Measurements from ENCODE around the gene DBN1. TPM values are rescaled to one million over a fixed set of nuclear protein-coding genes. Genes with fewer than 3 reads are reported as not detected.

The DBN1 gene
- total RNA-seq, 1 experiment from 2014 or later = 29.7 TPM

DNA sequence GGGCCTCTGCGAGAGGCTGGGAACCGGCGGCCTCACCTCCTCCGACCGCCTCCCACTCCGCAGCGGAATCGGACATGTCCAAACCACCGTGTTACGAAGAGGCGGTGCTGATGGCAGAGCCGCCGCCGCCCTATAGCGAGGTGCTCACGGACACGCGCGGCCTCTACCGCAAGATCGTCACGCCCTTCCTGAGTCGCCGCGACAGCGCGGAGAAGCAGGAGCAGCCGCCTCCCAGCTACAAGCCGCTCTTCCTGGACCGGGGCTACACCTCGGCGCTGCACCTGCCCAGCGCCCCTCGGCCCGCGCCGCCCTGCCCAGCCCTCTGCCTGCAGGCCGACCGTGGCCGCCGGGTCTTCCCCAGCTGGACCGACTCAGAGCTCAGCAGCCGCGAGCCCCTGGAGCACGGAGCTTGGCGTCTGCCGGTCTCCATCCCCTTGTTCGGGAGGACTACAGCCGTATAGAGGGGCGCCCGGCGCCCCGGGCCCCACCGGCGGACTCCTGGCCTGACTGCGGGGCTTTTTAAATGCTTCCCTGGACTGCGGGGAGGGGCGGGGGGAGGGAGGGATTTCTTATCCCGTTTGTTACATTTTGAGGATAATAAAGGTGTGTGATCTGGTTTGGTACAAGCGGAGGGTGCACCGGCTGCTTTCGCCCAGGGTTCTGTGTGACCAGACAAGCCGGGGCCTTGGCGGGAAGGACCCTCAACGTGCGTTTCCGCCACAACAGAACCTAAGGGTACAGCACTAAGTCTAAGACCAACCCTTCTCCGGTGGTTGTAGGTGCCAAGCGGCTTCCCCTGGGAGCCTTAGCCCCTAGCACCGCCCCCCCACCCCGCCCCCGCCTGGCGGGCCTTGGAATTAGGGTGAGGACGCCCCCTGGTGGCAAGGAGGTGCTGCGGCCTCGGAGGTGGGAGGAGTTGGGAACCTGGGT lies 17.5 kb downstream of the DBN1 start:
- DNase-seq (ENCODE audit: low read depth) = peak; percentile 45

DNA sequence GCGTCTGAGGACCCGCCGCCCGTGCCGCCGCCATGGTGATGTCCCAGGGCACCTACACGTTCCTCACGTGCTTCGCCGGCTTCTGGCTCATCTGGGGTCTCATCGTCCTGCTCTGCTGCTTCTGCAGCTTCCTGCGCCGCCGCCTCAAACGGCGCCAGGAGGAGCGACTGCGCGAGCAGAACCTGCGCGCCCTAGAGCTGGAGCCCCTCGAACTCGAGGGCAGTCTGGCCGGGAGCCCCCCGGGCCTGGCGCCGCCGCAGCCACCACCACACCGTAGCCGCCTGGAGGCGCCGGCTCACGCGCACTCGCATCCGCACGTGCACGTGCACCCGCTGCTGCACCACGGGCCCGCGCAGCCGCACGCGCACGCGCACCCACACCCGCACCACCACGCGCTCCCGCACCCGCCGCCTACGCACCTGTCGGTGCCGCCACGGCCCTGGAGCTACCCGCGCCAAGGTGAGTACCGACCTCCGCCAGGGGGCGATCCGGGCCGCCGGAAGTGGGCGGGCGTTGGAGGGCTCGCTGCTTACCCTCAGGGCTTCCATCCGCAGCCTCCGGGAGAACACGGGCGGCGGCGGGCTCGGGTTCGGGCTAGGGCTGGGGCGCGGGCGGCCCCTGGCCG lies 18.3 kb downstream of the DBN1 start:
- peak; percentile 37 for DNase-seq (ENCODE audit: low read depth)

DNA sequence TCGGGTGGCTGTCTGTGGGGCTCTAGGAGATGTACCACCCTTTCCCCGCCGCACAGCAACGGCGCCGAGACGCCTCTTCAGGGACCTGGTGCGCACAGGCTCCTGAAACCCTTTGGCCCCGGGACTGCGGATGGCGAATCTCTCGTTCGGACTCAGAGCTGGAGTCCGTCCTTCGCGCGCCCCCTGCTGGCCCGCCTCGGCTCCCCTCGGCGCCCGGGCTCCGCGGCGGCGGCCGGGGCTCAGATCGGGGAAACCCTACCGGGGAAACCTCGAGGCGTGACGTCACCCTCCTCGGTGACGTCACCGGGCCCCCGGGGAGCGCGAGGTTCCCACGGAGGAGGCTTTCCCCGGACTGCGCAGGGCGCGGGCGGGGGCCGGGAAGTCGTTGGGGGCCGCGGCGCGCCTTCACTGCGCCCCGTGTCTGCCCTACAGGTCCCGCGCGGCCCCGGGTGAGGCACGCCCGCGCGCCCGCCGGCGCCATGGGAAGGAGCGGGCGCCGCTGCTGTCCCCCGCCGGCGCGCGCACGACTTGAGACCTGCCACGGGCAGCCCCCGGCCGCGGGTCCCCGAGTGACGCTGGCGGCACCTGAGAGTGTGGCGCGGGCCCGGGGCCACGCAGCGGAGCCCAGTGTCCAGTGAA lies 18.9 kb downstream of the DBN1 start:
- peak; percentile 79 for DNase-seq (ENCODE audit: low read depth)

DNA sequence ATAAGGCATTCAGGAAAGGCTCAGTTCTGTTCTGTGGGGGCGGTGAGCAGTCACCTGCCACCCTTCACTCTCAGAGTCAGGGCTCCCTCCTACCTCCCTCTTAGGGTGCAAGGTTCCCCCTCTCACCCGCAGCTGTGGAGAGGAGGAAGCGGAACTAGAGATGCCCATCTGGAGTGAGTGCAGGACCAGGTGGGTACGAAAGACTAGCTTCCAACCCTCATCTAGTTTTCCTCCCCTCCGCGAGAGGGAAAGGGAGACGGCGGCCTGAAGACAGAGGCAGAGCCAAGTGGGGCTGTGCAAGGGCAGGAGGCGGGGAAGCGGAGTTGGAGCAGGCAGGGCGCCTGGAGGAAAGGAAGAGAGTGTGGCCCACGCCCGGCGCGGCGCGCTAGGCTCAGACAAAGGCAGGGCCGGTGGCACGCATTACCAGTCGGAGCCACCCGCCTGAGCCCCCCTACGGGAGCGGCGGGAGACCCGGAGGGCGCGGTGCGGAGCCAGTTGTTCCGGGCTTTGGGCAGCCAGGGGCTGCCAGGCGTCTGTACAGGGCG lies 19.5 kb downstream of the DBN1 start:
- no peak for DNase-seq (ENCODE audit: low read depth)

DNA sequence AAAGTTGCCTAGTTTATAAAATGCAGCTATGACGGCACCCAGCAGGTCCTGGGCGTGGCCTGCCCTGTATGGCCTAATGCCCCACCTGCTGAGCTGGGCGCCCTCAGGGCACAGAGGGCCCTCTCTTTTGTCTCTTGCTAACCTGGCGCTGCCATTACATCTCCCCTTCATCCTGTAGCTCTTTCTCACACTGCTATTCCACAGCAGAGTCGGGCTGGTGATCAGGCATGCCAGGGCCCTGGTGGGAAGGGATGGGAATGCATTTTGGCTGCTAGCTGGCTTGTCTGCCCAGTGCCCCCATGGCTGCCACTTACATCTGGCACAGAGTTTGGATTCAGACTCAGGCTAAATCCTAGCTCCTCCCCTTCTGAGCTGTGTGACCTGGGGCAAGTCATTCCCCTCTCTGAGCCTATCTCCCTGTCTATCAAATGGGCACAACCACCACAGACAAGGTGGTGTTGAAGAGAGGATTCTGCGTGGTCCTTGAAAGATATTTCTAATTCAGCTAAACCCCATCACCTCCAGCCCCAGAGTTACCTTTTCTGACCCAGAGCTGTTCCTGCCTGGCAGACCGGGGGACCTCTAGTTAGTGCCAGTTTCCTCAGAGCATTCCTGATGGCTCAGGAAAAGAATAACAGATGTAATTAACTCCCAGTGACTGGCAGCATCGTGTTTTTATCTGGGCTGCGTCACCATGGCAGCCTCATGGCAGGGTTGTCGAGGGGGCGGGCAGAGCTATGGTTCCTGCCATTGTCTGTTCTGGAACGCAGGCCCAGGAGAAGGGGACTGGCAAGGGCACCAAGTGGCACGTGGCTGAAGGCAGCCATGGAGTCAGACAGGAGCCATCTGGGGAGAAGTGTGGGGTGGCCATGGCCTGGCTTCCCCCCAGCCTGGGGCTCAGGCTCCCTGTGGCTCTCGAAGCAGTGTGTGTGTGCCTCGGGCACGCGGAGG lies 20.5 kb downstream of the DBN1 start:
- no peak for DNase-seq (ENCODE audit: low read depth)

DNA sequence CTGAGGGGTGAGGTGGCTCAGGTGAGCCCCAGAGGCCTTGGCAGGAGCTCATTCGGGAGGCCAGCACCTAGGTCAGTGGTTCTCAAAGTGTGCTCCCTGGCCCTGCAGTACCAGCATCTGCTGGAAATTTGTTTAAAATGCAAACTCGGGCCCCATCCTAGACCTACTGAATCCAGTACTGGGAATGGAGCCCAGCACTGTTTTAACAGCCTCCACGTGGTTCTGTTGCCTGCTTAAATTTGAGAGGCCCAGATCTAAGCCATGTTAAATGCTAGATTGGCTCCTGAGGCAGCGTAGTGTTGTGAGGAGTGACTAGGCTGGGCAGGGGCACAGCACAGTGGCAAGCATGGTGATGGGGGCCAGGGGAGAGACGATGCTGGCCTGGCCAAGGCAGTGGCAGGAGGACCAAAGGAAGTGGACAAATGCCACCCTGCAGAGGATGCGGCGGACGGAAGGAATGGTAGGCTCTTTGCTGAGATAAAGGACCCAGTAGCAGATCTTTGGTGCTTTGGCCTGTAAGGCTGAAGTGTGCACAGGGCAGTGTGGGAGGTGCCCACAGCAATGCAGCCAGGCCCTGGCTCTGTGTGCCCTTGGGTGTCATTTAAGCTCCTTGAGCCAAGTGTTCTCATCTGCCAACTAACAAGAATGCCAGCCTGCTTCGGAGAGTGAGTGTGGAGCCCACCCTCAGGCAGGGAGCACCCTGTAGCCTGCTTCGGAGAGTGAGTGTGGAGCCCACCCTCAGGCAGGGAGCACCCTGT lies 22.6 kb downstream of the DBN1 start:
- no peak for DNase-seq (ENCODE audit: low read depth)

DNA sequence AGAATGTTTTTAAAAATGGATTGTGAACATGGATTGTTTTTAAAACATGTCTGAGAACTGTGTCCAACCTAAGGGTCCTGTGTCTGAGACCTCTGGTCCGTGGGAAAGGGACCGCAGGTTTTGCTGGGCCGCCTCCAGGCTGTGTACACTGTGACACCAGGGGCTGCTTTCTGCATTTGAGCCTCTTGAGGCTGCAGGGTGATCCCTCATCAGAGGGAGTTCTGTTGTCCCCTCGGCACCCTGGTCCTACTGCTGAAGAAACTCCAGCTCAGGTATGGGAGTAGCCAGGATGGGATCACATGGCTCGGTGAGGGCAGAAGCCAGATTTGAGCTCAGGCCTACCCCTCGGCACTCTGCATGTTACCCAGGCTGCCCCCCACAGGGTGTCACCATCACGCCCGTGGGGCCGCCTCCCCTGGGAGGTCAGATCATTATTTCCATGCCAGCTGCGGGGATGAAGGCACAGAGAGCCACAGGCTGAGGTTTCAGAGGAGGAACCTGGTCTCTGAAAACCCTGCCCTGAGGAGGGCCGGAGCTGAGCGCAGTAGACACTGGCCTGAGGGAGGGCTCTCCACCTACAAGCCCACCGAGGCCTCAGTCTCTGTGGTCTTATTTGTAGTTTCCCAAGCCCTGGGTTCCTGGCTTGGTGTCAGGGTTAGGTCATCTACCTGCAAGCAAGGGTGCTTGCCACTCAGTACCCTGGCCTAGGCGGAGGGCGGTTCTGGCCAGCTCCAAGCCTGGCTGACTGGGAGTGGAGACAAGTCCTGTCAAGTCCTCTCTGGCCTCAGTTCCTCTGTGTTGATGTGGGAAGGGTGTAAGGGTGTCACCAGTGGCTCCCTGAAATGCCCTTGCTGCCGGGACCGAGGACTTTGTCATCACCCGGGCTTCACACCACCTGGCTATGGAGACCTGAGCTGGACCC lies 24.0 kb downstream of the DBN1 start:
- DNase-seq (ENCODE audit: low read depth) = no peak

DNA sequence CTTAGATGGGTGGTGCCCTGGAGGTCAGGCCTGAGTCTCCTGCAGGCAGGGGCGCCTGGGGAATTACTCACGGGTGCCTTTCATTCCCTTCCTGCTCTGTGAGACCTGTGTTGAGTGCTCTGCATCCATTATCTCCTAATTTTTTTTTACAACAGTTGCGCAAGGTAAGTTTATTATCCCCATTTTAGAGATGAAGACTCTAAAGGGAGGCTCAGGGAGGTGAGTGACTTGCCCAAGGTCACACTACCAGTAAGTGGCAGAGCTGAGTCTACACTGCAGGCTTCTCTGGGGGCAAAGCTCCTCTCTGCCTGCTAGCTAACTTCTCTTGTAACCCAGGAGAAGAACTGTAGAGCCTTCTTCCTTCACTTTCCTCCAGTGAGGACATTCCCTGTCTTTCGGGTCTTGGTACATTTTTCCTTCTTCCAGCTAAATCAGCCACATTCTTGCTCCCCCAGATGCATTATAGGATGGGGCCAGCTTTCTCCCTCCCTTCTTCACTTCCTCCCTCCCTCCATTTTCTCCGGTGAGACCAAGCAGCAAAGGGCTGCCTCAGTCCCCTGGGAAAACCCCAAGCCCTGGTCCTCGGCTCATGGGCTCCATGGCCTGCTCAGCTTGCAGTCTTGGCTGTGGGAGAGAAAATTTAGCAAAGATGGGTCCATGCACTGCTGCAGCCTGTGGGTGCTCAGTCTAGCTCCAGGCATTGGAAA lies 25.0 kb downstream of the DBN1 start:
- no peak for DNase-seq (ENCODE audit: low read depth)

DNA sequence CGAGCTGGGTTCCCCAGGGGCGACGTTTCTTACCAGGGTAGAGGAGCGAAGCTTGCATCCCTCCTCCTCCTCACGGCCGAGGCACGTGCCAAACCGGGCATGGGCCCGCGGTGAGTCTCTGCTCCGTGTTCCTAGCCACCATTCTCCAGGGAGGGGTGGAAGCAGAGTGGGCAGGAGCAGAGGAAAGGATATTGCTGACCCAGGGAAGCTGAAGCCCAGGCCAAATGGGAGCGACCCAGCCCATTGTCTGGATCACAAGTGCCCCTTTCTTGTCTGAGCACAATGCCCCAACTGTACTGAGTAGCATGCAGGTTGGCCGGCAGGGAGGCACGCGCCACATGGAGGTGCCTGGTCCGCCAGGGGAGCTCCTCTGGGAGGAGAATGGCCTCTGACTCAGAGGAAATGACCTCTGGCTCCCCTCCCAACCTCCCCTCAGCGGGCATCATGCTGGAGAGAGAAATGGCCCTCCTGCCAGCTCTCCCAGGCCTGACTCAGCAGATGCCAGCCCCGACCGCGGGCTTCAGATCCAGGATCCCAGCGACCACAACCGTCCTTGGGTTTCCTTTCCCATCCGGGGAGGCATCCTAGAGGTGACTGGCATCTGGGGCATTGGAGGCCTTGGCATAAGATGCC lies 25.7 kb downstream of the DBN1 start:
- DNase-seq (ENCODE audit: low read depth) = peak; percentile 96

DNA sequence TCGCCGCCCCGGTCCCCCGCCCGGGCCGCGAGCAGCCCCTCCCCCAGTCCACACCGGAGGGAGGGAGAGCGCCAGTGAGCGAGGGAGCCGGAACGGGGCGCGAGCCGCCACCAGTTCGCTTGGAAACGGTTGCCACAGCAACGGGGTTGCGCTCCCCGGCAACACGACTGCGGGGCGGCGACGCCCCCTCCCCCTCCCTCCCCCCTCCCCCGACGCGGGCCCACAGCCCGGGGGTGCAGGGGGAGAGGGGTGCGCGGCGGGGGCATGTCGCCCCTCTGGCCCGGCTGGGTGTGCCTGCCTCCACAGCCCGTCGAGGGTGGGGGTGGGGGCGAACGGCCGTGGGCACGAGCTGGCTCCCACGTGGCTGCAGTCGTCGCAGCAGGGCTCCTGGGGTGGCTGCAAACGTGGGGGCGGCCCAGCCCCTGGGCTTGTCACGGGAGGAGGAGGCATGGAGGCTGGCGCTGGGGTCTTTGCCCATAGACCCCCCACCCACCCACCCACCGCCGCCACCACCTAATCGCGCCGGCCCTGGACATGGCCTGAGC lies 26.3 kb downstream of the DBN1 start:
- peak; percentile 61 for DNase-seq (ENCODE audit: low read depth)

DNA sequence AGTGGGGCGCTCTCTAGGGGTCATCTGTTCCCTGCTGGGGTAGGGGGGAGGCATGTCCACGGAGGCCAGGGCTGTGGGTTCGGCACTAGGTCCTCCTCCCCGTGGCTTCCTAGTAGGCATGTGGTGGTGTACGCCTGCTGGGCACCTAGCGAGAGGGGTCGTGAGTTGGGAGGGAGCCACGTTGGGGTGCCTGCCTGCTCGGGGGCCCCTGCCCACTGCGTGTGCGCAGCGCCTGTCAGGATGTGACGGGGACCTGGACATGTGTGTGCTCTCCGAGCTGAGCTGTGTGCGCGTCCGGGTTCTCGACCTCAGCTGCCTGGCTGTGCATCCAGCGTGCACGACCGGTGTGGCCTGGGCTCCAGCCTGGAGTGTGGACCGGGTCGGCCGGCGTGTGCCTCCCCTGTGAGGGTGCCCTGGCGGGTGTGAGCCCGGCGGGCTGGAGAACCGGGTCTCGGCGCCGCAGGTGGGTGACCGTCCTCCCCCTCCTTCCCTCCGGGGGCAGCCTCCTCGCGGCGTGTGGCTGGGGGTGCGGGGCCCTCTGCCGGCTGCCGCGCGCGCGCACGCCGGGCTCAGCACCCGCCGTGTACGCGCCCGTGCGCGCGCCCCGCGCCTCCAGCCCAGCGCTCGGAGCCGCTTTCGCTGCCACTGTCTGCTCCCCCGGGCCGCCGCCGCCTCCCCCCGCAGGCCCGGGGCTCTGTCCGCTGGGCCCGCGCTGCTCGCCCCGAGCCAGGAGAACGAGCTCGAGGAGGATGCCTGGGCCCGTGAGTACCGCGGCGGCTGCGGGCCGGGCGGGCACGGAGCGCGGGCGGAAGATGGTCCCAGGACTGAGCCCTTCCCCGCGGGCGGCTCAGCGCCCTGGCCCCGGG lies 27.0 kb downstream of the DBN1 start, which contains the start of gene PRR7:
PRR7 (plus strand) TSS at position 615 of the 866 bp plus-strand sequence. CDS start 8,254 bp downstream, outside the sequence.
- peak; percentile 69 for DNase-seq (ENCODE audit: low read depth)

DNA sequence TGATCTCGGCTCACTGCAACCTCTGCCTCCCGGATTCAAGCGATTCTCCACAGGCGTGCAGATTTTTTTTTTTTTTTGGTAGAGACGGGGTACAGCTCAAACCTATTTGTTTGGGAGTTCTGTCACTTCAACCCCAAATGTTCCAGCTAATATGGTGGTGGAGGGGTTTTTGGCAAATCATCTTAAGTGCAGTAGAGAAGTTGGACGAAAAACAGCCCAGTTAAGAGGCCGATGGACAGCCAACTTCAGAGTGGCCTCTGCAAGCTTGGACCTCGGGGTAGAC lies 27.6 kb downstream of the DBN1 start:
- no peak for DNase-seq (ENCODE audit: low read depth)

DNA sequence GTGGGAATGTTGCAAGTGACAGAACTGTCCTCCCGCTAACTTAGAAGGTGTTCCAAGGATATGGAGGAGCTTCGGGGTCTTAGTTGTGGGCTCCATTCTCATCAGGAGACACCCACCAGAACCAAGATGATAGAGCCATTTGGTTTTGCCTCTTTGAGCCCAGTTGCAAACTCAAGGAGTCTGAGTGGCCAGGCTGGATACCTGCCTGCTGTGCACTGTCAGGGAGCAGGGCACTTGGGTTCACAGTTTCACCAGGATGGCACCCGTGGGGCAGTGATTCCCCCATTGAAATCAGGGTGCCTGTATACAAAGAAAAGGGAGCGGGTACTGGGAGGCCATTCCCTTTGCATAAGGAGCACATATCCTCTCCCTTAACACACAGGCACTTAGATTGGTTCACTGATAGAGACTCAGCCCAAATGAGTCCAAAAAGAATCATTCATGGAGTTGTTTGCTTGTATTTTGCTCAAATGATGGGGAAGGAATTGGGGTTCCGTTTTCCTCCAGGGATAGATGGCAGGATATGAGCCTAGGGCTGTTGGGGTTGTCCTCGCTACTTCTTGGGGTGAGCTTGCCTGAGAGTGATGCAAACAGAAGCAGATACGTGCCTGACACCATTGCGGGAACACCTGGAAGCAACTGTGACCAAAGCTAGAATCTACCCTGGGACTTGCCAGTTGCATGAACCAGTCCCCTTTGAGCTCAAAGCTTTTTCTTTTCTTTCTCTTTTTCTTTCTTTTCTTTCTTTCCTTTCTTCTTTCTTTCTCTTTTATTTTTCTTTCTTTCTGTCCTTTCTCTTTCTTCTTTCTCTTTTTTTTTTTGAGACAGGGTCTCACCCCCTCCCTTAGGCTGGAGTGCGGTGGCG lies 28.1 kb downstream of the DBN1 start:
- DNase-seq (ENCODE audit: low read depth) = no peak

DNA sequence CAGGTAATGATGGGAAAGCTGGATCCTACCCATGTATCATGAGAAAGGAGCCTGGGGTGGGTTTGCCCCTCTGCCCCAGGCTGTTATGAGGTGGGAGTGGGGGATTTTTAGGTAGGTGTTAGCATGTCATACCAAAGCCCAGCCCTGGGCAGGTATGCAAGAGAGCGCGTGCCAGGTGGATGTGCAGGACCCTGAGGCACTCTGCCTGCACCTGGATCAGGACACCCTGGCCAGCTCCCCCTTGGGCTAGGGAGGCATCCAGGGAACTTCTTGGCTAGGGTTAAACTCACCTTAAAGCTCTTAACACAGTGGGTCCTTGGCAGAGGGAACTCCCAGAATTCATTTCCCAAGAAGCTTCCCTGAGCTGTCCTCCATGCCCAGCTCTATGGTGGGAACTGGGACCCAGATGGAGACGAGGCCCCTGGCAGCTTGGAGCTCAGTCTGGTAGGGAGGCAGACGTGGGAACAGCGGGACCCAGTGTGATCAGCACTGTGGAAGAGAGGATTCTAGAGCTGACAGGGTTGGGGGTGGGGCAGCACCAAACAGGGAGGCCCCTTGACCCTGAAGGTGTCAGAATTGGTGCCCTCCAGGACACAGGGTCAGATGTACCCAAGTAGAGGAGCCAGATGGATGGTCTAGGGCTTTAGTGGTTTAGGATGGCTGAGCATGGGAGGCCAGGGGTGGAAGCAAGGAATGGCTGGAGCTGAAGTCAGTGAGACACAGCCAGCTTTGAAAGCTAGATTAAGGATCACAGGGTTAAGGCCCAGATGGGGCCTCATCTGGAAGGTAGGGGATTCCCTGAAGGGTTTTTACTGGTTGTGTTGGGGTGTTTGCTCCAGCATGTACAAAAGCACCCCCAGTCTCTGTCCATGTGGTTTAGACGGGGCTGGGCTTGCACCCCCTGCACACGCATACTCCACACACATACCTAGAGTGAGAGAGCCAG lies 29.1 kb downstream of the DBN1 start:
- DNase-seq (ENCODE audit: low read depth) = no peak
